HL-60 (cell line): ENCODE data around the gene CCNYL1.

Experiments used
- CTCF ChIP-seq: IDR thresholded peaks from one replicate; pipeline ENCODE4 v1.5.1; 2011; ENCODE audit warnings: low read length, control low read depth, inconsistent platforms; ENCODE audit not compliant: insufficient read depth
- GABPA ChIP-seq: IDR thresholded peaks from 2 replicates; pipeline ENCODE4 v1.6.1; 2012; ENCODE audit warnings: low read depth
- POLR2AphosphoS5 ChIP-seq: IDR thresholded peaks from 2 replicates; pipeline ENCODE4 v1.6.1; 2012; ENCODE audit warnings: low read depth
- REST ChIP-seq: IDR thresholded peaks from 2 replicates; pipeline ENCODE4 v1.6.1; 2012; ENCODE audit warnings: low read depth; ENCODE audit not compliant: insufficient replicate concordance

- no peak for TF ChIP-seq CTCF
- TF ChIP-seq REST: no peak
- TF ChIP-seq POLR2AphosphoS5: no peak
- TF ChIP-seq GABPA: no peak
Measured at GRCh38 chr2:207796585-207797350, 85.3 kb downstream of the CCNYL1 start.
